GM19463 (cell line): ENCODE data around the gene TMPRSS6.
"Not testable (repeated sequence)": the region's sequence is repeated elsewhere in the genome, so short reads cannot be mapped to it uniquely, and the experiment has no call there.

Experiments used
- ATAC-seq: cut with Tn5 transposase; IDR thresholded peaks from one replicate; pipeline ENCODE4 v1.9.1; 2021; ENCODE audit warnings: mild to moderate bottlenecking, moderate library complexity; ENCODE audit not compliant: unreplicated experiment

Gene TMPRSS6

GRCh38 chr22:37090920-37091695, 18.4 kb downstream of the TMPRSS6 start:
- ATAC-seq = no peak

- ATAC-seq = no peak
Observed at GRCh38 chr22:37089434-37089833, 20.1 kb downstream of the TMPRSS6 start.

GRCh38 chr22:37088750-37089408, 20.6 kb downstream of the TMPRSS6 start:
- ATAC-seq = no peak

GRCh38 chr22:37088108-37088605, 21.4 kb downstream of the TMPRSS6 start:
- ATAC-seq = no peak

- no peak for ATAC-seq
Observed at GRCh38 chr22:37086184-37086583, 23.3 kb downstream of the TMPRSS6 start.

- no peak for ATAC-seq
Observed at GRCh38 chr22:37084385-37084784, 25.1 kb downstream of the TMPRSS6 start.

- ATAC-seq = no peak
Observed at GRCh38 chr22:37083914-37084313, 25.6 kb downstream of the TMPRSS6 start.

GRCh38 chr22:37082251-37082873, 27.2 kb downstream of the TMPRSS6 start:
- ATAC-seq = no peak

GRCh38 chr22:37080838-37081237, 28.7 kb downstream of the TMPRSS6 start:
- ATAC-seq = no peak

GRCh38 chr22:37080438-37080837, 29.1 kb downstream of the TMPRSS6 start:
- no peak for ATAC-seq

- ATAC-seq = no peak
Observed at GRCh38 chr22:37079668-37080171, 29.8 kb downstream of the TMPRSS6 start.

GRCh38 chr22:37079158-37079557, 30.4 kb downstream of the TMPRSS6 start:
- ATAC-seq = no peak

GRCh38 chr22:37077802-37078448, 31.6 kb downstream of the TMPRSS6 start:
- ATAC-seq = no peak

- ATAC-seq = no peak
Observed at GRCh38 chr22:37075822-37076433, 33.6 kb downstream of the TMPRSS6 start.

GRCh38 chr22:37075046-37075445, 34.5 kb downstream of the TMPRSS6 start:
- ATAC-seq = no peak

GRCh38 chr22:37074537-37074936, 35.0 kb downstream of the TMPRSS6 start:
- ATAC-seq = no peak

- no peak for ATAC-seq
Observed at GRCh38 chr22:37072673-37073072, 36.8 kb downstream of the TMPRSS6 start.

GRCh38 chr22:37071850-37072592, 37.5 kb downstream of the TMPRSS6 start:
- ATAC-seq = not testable (repeated sequence)

GRCh38 chr22:37070744-37071143, 38.8 kb downstream of the TMPRSS6 start:
- no peak for ATAC-seq

- ATAC-seq = no peak
Observed at GRCh38 chr22:37070334-37070733, 39.2 kb downstream of the TMPRSS6 start.
